GM10248 (cell line): ENCODE measurements around the gene RPL36A.

Source experiments
- CTCF ChIA-PET: fragments of 300-600 bp; sonication (Branson Sonifier 250); formaldehyde crosslinking; extraction: SDS; loops from one replicate; lab custom pipeline; 2021; ENCODE audit warnings: antibody characterized with exemption; lab: Yijun Ruan, JAX
- POLR2A ChIA-PET: fragments of 350-650 bp; sonication (Branson Sonifier 250); formaldehyde crosslinking; extraction: SDS; loops from one replicate; lab custom pipeline; 2020; ENCODE audit warnings: antibody characterized with exemption; lab: Yijun Ruan, JAX
- DNase-seq: peaks from one replicate; pipeline ENCODE4 v3.0.0; 2012; ENCODE audit errors: extremely low spot score
- TF ChIP-seq, protein P1 (sequence below): IDR thresholded peaks from 2 replicates; pipeline ENCODE4 v1.5.1; 2012; ENCODE audit warnings: mild to moderate bottlenecking, low read depth; ENCODE audit errors: extremely low read depth, missing control alignments, control extremely low read depth

Gene RPL36A

DNA sequence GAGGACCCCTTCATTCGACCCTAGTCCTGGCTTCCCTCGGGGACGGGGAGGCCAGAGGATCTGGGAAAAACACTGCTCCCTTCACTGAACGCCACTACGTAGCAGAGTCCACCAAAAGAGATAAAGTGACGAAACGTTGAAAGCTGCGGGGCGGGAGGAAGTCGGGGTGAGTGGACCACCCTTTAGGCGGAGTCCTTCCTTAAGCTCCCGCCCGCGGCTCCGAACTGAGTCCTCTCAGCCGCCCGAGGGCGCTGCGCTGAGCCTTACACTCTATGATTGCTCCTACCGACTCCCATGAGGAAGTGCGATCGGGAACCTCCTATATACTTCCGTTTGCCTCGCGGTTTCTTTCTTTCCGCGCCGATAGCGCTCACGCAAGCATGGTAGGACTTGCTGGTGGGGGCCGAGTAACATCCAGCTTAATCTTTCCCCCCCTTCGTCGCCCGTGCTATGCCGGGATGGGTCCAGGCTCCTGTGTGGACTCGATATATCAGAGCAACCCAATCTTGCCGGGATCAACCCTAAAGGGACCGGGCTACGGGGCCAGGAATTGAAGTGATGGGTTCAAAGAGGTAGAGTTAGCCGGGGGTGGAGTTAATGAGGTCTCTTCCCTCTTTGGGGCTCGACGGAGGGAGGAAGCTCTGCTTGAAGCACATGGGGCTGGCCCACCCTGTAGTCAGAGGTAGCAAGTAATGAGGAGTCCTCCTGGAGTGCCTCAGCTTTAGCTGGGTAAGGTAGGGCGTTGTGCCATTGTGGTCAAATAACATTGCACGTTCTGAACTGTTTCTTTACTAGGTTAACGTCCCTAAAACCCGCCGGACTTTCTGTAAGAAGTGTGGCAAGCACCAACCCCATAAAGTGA, at the start of gene RPL36A:
Gene RPL36A (plus strand): TSS at position 348 of the 862 bp plus-strand sequence. CDS start 33 bp downstream, at position 381.
- POLR2A ChIA-PET, result interaction anchor here (1.0 to 1.4 kb wide), 4 partner anchors 11 to 27 kb away, joined by 3 to 6 read pairs (median 4); partner anchors contain the start of genes GLA and HNRNPH2
- CTCF ChIA-PET, result interaction anchor here (0.7 to 2.5 kb wide), 10 partner anchors 10 to 41 kb away, joined by 3 to 18 read pairs (median 4); partner anchors contain the start of genes GLA and HNRNPH2
- DNase-seq, result peak; percentile 78
- TF ChIP-seq, protein P1, sequence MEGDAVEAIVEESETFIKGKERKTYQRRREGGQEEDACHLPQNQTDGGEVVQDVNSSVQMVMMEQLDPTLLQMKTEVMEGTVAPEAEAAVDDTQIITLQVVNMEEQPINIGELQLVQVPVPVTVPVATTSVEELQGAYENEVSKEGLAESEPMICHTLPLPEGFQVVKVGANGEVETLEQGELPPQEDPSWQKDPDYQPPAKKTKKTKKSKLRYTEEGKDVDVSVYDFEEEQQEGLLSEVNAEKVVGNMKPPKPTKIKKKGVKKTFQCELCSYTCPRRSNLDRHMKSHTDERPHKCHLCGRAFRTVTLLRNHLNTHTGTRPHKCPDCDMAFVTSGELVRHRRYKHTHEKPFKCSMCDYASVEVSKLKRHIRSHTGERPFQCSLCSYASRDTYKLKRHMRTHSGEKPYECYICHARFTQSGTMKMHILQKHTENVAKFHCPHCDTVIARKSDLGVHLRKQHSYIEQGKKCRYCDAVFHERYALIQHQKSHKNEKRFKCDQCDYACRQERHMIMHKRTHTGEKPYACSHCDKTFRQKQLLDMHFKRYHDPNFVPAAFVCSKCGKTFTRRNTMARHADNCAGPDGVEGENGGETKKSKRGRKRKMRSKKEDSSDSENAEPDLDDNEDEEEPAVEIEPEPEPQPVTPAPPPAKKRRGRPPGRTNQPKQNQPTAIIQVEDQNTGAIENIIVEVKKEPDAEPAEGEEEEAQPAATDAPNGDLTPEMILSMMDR, result peak; percentile 63

DNA sequence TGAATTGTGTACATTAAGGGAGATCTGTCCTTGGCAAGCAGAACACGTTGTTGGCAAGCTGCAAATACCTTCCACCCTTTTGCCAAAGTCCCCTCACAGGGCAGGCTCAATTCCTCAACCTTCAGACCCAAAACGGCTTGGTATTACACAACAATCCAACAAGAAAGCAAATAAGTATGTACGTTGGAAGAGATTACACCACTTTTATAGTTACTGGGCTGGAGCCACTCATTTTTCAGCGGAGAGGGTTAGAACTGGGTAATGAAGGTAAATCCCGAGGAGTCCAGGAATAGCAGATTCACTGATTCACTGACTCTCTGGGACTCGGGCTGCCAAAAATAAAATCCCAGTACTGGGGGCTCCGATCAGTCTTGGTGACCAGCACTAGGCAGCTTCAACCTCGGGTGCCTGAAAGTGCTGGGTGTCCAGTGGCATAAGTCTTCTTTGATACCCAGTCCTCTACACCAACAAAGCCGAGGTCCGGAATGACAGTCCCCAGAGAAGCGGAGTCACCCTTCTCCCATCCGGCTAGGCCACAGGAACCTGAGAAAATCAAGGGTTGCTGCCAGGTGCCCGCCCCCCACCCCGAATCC, 42.9 kb upstream of the RPL36A start:
- peak; percentile 29 for DNase-seq
- TF ChIP-seq, protein P1, result no peak
- ChIA-PET CTCF (interaction anchor here (1.3 kb wide), 1 partner anchor 38 kb away, joined by 4 read pairs; the partner anchor contains the start of gene BTK), POLR2A (interaction anchor here (0.6 kb wide), 1 partner anchor 282 kb away, joined by 6 read pairs; no protein-coding TSS in a partner anchor)

DNA sequence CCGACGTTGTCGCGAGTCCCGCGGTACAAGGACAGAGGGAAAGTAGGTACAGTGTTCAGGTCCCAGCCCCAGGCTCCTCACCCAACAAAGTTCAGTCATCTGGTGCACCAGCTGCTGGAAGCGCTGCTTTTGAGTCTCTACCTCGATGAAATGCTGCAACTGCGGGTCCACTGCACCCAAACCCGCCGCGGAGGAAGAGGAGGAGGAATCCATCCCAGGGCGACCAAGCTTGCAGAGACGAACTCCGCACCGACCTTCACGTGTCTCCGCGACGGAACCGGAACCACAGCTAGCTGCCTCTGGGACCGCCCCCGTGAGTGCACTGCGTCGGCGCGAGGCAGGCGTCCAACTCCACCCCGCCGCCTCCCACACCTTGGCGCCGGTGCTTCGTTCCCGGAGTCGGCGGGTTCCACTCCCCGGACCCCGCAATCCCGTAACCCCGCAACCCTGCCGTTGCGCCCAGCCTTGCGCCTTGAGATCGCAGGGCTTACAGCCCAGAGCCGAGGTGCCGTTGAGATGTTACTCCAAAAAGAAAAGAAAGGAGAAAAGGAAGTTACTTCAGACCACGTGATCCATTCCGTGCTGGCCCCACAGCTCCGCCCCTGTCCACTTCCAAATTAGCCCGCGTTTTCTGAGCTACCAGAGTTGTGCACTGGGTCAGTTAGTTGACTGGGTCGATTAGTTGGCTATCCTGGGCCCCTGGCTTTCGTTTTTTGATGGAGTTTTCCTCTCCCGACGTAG, 42.2 kb upstream of the RPL36A start, which contains the start of gene TIMM8A:
Gene TIMM8A (minus strand): TSS at position 291 of the 741 bp plus-strand sequence. CDS start 78 bp downstream, at position 213.
- POLR2A ChIA-PET, result interaction anchor here (0.6 to 1.0 kb wide), 2 partner anchors 36 to 282 kb away, joined by 3 to 6 read pairs; no protein-coding TSS in a partner anchor
- CTCF ChIA-PET, result interaction anchor here (1.3 to 1.6 kb wide), 3 partner anchors 17 to 43 kb away, joined by 3 to 5 read pairs (median 4); partner anchors contain the start of genes BTK and RPL36A
- DNase-seq, result peak; percentile 86
- TF ChIP-seq, protein P1, result no peak

DNA sequence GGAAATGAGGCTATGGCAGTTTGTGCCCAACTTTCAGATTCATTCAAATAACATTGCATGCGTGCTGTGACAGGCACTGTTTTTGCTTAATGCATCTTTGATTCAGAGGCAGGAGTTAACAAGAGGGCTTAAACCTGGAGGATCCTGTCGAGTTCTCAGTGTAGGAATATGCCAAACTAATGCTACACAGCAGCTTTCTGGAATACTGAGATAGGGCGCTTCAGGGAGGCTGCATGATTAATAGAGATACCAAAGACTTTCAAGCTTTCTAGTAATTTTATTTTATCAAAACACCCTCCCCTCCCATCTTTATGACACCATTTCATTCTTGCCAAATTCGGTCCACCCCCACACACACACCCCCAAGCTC, 41.6 kb upstream of the RPL36A start:
- ChIA-PET POLR2A (interaction anchor here (1.0 kb wide), 1 partner anchor 35 kb away, joined by 3 read pairs; no protein-coding TSS in a partner anchor), CTCF (interaction anchor here (1.3 to 1.6 kb wide), 3 partner anchors 16 to 42 kb away, joined by 3 to 5 read pairs (median 4); partner anchors contain the start of genes BTK and RPL36A)
- TF ChIP-seq, protein P1, result no peak
- DNase-seq, result no peak

DNA sequence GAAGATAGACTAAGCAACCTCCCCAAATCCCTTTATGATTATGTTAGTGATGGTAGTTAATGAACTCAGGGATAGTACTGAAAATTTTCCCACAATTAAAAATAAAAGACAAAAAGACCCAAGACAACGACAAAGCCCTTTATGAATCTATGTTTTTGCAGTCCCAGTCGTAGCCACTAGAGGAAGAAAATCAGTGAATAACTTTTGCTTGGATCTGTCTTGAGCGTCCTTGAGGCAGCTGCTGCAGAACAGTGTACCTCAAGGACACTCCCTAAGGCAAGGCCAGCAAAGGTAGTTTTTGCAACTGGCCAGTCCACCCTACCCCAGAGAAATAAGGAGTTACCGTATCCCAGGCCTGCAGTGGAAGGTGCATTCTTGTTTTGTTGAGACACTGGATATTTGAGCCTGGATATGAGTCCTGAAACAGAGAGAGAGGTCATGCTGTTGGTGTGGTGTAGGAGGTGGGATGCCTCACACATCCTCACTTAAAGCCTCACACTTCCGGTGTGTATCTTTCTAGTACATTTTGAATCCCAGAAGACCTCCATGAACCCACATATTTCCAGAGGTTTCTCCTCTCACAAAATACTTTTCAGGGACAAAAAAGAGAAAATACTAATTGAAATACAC, 33.5 kb upstream of the RPL36A start:
- no peak for DNase-seq
- CTCF ChIA-PET, result interaction anchor here (1.5 kb wide), 1 partner anchor 240 kb away, joined by 3 read pairs; no protein-coding TSS in a partner anchor
- POLR2A ChIA-PET, result no interaction called here
- TF ChIP-seq, protein P1, result peak; percentile 12
